WTC11 (cell line): Measurements from ENCODE around the gene HS1BP3.

Experiments used
- CREB1 ChIP-seq: sonication (generic); formaldehyde crosslinking; IDR thresholded peaks from 2 replicates; pipeline ENCODE4 v1.8.0; 2023; ENCODE audit warnings: mild to moderate bottlenecking, missing genetic modification reagents
- JAZF1 ChIP-seq: fragments of 250-450 bp; sonication (Bioruptor Pico); IDR thresholded peaks from 2 replicates; pipeline ENCODE4 v1.9.0; 2021; ENCODE audit warnings: moderate library complexity, mild to moderate bottlenecking, inconsistent platforms
- KAT7 ChIP-seq: sonication (generic); formaldehyde crosslinking; IDR thresholded peaks from 2 replicates; pipeline ENCODE4 v1.8.1; 2023; ENCODE audit warnings: missing genetic modification reagents, mild to moderate bottlenecking, borderline replicate concordance
- RELA ChIP-seq: sonication (generic); formaldehyde crosslinking; IDR thresholded peaks from 2 replicates; pipeline ENCODE4 v1.8.1; 2022; ENCODE audit warnings: missing genetic modification reagents, mild to moderate bottlenecking, borderline replicate concordance
- SMAD3 ChIP-seq: sonication (generic); formaldehyde crosslinking; IDR thresholded peaks from 2 replicates; pipeline ENCODE4 v1.8.0; 2022; ENCODE audit warnings: missing genetic modification reagents, mild to moderate bottlenecking, borderline replicate concordance
- TF ChIP-seq, protein P1 (sequence below): fragments of 200-600 bp; IDR thresholded peaks from 2 replicates; pipeline ENCODE4 v1.8.0; 2022; ENCODE audit warnings: antibody characterized with exemption
- TF ChIP-seq, protein P2 (sequence below): sonication (generic); formaldehyde crosslinking; IDR thresholded peaks from 2 replicates; pipeline ENCODE4 v1.8.1; 2022; ENCODE audit warnings: low read depth, missing genetic modification reagents, borderline replicate concordance
- TF ChIP-seq, protein P3 (sequence below): sonication (generic); formaldehyde crosslinking; IDR thresholded peaks from 2 replicates; pipeline ENCODE4 v1.8.1; 2022; ENCODE audit warnings: mild to moderate bottlenecking, moderate library complexity, missing genetic modification reagents
- TF ChIP-seq, protein P4 (sequence below): sonication (generic); formaldehyde crosslinking; IDR thresholded peaks from 2 replicates; pipeline ENCODE4 v1.8.1; 2022; ENCODE audit warnings: low read depth, mild to moderate bottlenecking, moderate library complexity, missing genetic modification reagents, borderline replicate concordance

DNA sequence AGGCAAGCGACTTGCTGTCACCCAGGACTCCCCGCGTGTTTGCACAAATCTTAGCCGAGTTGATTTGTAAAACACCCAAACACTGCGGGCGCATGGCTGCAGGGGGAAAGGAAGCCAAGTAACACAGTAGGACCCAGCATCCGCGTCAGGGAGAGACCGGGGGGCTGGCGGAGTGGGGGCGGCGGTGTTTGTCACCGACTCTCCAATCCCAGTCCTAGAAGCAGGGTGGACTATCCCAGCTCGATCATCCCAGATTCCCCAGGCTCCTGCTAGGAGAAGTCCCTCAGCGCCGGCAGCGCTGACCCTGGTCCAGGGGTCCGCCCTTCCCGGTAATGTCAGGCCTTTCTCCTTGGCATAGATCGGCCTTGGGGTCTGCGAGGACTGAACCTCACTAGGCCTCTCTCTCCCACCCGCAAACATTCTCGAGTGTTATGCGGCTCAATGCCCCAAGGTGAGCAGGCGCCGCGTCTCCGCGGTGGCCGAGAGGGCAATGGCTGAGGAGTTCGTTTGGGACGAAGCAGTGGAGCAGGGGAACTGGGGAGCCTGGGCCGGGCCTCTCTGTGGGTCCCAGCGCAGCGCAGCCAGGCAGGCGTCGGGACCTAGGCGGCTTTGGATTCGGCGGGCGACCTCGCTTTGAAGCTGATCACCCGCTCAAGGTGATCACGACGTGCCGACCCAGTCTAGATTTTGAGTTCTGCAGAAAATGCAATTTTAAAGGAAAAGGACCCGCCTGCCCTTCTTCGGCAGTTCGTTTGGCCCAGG is 14.5 kb upstream of the HS1BP3 start:
- no peak for TF ChIP-seq RELA (CRISPR knock-in tag)
- TF ChIP-seq, protein P1, sequence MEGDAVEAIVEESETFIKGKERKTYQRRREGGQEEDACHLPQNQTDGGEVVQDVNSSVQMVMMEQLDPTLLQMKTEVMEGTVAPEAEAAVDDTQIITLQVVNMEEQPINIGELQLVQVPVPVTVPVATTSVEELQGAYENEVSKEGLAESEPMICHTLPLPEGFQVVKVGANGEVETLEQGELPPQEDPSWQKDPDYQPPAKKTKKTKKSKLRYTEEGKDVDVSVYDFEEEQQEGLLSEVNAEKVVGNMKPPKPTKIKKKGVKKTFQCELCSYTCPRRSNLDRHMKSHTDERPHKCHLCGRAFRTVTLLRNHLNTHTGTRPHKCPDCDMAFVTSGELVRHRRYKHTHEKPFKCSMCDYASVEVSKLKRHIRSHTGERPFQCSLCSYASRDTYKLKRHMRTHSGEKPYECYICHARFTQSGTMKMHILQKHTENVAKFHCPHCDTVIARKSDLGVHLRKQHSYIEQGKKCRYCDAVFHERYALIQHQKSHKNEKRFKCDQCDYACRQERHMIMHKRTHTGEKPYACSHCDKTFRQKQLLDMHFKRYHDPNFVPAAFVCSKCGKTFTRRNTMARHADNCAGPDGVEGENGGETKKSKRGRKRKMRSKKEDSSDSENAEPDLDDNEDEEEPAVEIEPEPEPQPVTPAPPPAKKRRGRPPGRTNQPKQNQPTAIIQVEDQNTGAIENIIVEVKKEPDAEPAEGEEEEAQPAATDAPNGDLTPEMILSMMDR: no peak
- TF ChIP-seq, protein P2, sequence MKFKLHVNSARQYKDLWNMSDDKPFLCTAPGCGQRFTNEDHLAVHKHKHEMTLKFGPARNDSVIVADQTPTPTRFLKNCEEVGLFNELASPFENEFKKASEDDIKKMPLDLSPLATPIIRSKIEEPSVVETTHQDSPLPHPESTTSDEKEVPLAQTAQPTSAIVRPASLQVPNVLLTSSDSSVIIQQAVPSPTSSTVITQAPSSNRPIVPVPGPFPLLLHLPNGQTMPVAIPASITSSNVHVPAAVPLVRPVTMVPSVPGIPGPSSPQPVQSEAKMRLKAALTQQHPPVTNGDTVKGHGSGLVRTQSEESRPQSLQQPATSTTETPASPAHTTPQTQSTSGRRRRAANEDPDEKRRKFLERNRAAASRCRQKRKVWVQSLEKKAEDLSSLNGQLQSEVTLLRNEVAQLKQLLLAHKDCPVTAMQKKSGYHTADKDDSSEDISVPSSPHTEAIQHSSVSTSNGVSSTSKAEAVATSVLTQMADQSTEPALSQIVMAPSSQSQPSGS (CRISPR knock-in tag): no peak
- TF ChIP-seq SMAD3 (CRISPR knock-in tag): no peak
- TF ChIP-seq, protein P3, sequence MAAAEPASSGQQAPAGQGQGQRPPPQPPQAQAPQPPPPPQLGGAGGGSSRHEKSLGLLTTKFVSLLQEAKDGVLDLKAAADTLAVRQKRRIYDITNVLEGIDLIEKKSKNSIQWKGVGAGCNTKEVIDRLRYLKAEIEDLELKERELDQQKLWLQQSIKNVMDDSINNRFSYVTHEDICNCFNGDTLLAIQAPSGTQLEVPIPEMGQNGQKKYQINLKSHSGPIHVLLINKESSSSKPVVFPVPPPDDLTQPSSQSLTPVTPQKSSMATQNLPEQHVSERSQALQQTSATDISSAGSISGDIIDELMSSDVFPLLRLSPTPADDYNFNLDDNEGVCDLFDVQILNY: no peak
- TF ChIP-seq KAT7 (CRISPR knock-in tag): no peak
- TF ChIP-seq, protein P4, sequence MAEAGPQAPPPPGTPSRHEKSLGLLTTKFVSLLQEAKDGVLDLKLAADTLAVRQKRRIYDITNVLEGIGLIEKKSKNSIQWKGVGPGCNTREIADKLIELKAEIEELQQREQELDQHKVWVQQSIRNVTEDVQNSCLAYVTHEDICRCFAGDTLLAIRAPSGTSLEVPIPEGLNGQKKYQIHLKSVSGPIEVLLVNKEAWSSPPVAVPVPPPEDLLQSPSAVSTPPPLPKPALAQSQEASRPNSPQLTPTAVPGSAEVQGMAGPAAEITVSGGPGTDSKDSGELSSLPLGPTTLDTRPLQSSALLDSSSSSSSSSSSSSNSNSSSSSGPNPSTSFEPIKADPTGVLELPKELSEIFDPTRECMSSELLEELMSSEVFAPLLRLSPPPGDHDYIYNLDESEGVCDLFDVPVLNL (CRISPR knock-in tag): no peak
- no peak for TF ChIP-seq CREB1 (CRISPR knock-in tag)
- no peak for TF ChIP-seq JAZF1
